PC-9 (cell line): ENCODE results near the gene TMEM51. TPM values are rescaled to one million over a fixed set of nuclear protein-coding genes. Genes with fewer than 3 reads are reported as not detected.

ENCODE experiments used
- Bru-seq: library from RNA; stranded (reverse); fragments of 400-500 nt; gene quantifications from one replicate; lab custom pipeline; 2021; lab: Mats Ljungman, UMichigan
- BruChase-seq, 2 experiments: library from RNA; stranded (reverse); fragments of 400-500 nt; gene quantifications; one replicate each; lab custom pipeline; 2021; lab: Mats Ljungman, UMichigan
- BruUV-seq: library from RNA; stranded (reverse); fragments of 400-500 nt; replicated peaks from 2 replicates; lab custom pipeline; 2021; lab: Mats Ljungman, UMichigan
- CTCF ChIA-PET: fragments of 300-600 bp; sonication (Branson Sonifier 250); formaldehyde crosslinking; loops from one replicate; lab custom pipeline; 2022; ENCODE audit warnings: antibody characterized with exemption; lab: Charles Lee
- POLR2A ChIA-PET: fragments of 300-600 bp; sonication (Branson Sonifier 250); formaldehyde crosslinking; loops from one replicate; lab custom pipeline; 2022; ENCODE audit warnings: antibody characterized with exemption; ENCODE audit not compliant: unreplicated experiment; lab: Charles Lee
- DNase-seq, 2 experiments: peaks; one replicate each; pipeline versions ENCODE4 v3.0.0 to v3.0.0-alpha.2; 2015 to 2022; ENCODE audit warnings: mixed read lengths in 1 of 2
- H2AFZ ChIP-seq: fragments of 200-600 bp; sonication (generic); 2 replicates; pipeline ENCODE4 v1.8.1; 2017; ENCODE audit warnings: antibody characterized with exemption
- H3F3A ChIP-seq: fragments of 200-600 bp; sonication (generic); 2 replicates; pipeline ENCODE4 v1.8.1; 2017; ENCODE audit warnings: antibody characterized with exemption, mild to moderate bottlenecking, low read depth; ENCODE audit not compliant: insufficient read depth
- H3K27ac ChIP-seq: fragments of 200-600 bp; sonication (generic); 2 replicates; pipeline ENCODE4 v1.6.1; 2016; ENCODE audit warnings: mixed run types
- H3K27me3 ChIP-seq: fragments of 200-600 bp; sonication (generic); 2 replicates; pipeline ENCODE4 v1.6.1; 2016; ENCODE audit warnings: low read depth, mixed run types; ENCODE audit not compliant: insufficient read depth
- H3K36me3 ChIP-seq: fragments of 200-600 bp; sonication (generic); 2 replicates; pipeline ENCODE4 v1.6.1; 2016; ENCODE audit warnings: low read depth, mixed run types
- H3K4me1 ChIP-seq: fragments of 200-600 bp; sonication (generic); replicated peaks from 2 replicates; pipeline ENCODE4 v1.6.1; 2016; ENCODE audit warnings: mixed run types; ENCODE audit not compliant: insufficient read depth
- H3K4me2 ChIP-seq: fragments of 200-600 bp; sonication (generic); 2 replicates; pipeline ENCODE4 v1.6.1; 2017; ENCODE audit warnings: mixed run types
- H3K4me3 ChIP-seq: fragments of 200-600 bp; sonication (generic); 2 replicates; pipeline ENCODE4 v1.6.1; 2016; ENCODE audit warnings: mixed run types
- H3K79me2 ChIP-seq: fragments of 200-600 bp; sonication (generic); 2 replicates; pipeline ENCODE4 v1.6.1; 2017; ENCODE audit warnings: low read depth, mixed run types
- H3K9me2 ChIP-seq: fragments of 200-600 bp; sonication (generic); 2 replicates; pipeline ENCODE4 v1.8.1; 2017; ENCODE audit warnings: mild to moderate bottlenecking; ENCODE audit not compliant: insufficient read depth
- H3K9me3 ChIP-seq: fragments of 200-600 bp; sonication (generic); 2 replicates; pipeline ENCODE4 v1.8.1; 2016; ENCODE audit warnings: low read depth; ENCODE audit not compliant: insufficient read depth
- H4K20me1 ChIP-seq: fragments of 200-600 bp; sonication (generic); 2 replicates; pipeline ENCODE4 v1.8.1; 2017; ENCODE audit not compliant: insufficient read depth
- EZH2 ChIP-seq: fragments of 200-600 bp; sonication (generic); IDR thresholded peaks from 2 replicates; pipeline ENCODE4 v1.8.0; 2017; ENCODE audit warnings: antibody characterized with exemption, low read depth
- intact Hi-C: fragments of 100-400 bp; cut with micrococcal nuclease; formaldehyde crosslinking; loops from one replicate; pipeline ENCODE4 v1.10.0; 2022; ENCODE audit not compliant: unreplicated experiment
- long read RNA-seq: library from polyadenylated mRNA; stranded (forward); transcript quantifications from one replicate; pipeline ENCODE4 v2.0.0, GENCODE V29; 2022
- total RNA-seq: library from RNA; stranded (reverse); gene quantifications from 2 replicates; pipeline ENCODE4 v1.2.3, GENCODE V29; 2021
- TF ChIP-seq, protein P1 (sequence below): fragments of 200-600 bp; sonication (generic); conservative IDR thresholded peaks from 2 replicates; pipeline ENCODE4 v1.6.1; 2017; ENCODE audit warnings: mixed run types, antibody characterized with exemption, mild to moderate bottlenecking, moderate library complexity

Gene TMEM51, protein sequence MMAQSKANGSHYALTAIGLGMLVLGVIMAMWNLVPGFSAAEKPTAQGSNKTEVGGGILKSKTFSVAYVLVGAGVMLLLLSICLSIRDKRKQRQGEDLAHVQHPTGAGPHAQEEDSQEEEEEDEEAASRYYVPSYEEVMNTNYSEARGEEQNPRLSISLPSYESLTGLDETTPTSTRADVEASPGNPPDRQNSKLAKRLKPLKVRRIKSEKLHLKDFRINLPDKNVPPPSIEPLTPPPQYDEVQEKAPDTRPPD
- total RNA-seq = 11.7 and 12.7 TPM in 2 replicates
- percentile 70 among the genes with signal in this experiment for Bru-seq, nascent RNA
- BruChase-seq, experiment 1, labeled RNA remaining after a 2-hour chase = percentile 85 among the genes with signal in this experiment
- BruChase-seq, experiment 2, labeled RNA remaining after a 6-hour chase = percentile 55 among the genes with signal in this experiment
- long read RNA-seq, partial matches to known transcripts = 1 of 9 reads
- long read RNA-seq, other reads (novel, unspliced or antisense) = 2 of 9 reads

DNA sequence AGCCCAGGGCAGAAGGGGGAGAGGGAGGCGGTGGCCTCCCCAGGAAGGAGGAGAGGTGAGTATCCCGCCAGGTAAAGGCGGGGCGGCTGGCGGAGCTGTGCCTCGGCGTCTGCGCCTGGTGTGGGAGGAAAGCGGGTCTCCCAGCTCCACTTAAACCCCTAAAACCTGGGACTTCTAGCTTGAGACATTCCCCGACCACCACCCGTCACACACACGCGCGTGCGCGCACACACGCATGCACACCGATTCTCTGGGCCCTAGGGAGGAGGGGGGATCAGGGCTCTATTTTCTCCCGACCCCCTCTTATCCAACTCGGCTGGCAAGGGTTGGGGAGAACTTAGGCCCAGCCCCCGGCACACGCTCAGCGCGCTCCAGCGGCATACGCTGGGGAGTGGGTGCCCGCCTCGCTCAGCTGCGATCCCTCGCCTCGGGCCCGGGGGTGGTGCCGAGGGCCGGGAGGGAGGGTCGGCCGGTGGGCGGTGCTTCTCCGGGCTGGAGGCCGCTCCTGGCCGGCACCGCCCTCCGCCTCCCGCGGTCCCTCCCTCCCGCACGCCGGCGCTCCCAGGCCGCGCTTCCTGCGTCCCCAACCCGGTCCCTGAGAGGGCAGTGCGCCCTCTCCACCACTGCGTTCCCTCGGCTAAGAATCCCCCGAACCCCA is at the start of gene TMEM51:
Gene TMEM51 (plus strand): TSS at position 564 of the 658 bp plus-strand sequence. CDS start 61,341 bp downstream, outside the sequence.
- Histone ChIP-seq H2AFZ (peak within 1 kb of the TSS; percentile 82), H3K27ac (peak within 1 kb of the TSS; percentile 77), H3K4me3 (peak within 1 kb of the TSS; percentile 68), H3K4me1 (peaks cover 8% of the 10 kb centered on the region), H3K9me2 (no peaks in the 10 kb centered on the region), H3K27me3 (no peaks in the 10 kb centered on the region), H3K4me2 (peak within 1 kb of the TSS; percentile 88), H4K20me1 (no peaks in the 10 kb centered on the region), H3F3A (peaks cover 5% of the 10 kb centered on the region; the same call in 1 of the 2 replicates), H3K9me3 (no peaks in the 10 kb centered on the region), H3K79me2 (peaks cover 19% of the 10 kb centered on the region), H3K36me3 (no peaks in the 10 kb centered on the region)
- TSS peak; percentile 51 for BruUV-seq
- no peak for TF ChIP-seq EZH2
- intact Hi-C loops = loop anchor here (1.0 to 10.0 kb wide), 4 partner anchors 47 to 371 kb away; partner anchors contain the start of genes CASP9 and DNAJC16
- peak; percentile 68 to 79 for DNase-seq
- ChIA-PET POLR2A (interaction anchor here (0.5 to 0.7 kb wide), 4 partner anchors 25 to 887 kb away, joined by 3 to 6 read pairs (median 3); partner anchors contain the start of gene DNAJC16), CTCF (interaction anchor here (1.2 kb wide), 1 partner anchor 58 kb away, joined by 3 read pairs; no protein-coding TSS in a partner anchor)

DNA sequence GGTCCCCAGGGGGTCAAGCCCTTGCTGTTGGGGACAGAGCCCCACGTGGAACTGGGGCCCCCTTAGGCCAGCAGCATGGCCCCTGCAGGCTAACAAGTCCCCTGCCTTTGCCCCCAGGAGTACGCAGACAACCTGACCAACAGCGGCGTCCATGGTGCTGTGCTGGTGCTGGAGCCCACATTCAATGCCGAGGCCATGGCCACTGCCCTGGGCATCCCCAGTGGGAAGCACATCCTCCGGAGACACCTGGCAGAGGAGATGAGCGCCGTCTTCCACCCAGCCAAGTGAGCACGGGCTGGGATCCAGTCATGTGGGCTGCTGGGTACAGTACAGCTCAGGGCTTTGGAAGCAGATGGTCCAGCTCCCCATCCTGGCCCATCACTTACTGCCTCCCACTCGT is 49.6 kb upstream of the TMEM51 start:
- no peak overlapping the region for H3K4me2 ChIP-seq
- no peaks in the 10 kb centered on the region for H3K4me1 ChIP-seq
- BruUV-seq = no TSS peak
- no peak for DNase-seq
- no peak overlapping the region for H3K4me3 ChIP-seq
- TF ChIP-seq, protein P1, sequence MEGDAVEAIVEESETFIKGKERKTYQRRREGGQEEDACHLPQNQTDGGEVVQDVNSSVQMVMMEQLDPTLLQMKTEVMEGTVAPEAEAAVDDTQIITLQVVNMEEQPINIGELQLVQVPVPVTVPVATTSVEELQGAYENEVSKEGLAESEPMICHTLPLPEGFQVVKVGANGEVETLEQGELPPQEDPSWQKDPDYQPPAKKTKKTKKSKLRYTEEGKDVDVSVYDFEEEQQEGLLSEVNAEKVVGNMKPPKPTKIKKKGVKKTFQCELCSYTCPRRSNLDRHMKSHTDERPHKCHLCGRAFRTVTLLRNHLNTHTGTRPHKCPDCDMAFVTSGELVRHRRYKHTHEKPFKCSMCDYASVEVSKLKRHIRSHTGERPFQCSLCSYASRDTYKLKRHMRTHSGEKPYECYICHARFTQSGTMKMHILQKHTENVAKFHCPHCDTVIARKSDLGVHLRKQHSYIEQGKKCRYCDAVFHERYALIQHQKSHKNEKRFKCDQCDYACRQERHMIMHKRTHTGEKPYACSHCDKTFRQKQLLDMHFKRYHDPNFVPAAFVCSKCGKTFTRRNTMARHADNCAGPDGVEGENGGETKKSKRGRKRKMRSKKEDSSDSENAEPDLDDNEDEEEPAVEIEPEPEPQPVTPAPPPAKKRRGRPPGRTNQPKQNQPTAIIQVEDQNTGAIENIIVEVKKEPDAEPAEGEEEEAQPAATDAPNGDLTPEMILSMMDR = no peak
- TF ChIP-seq EZH2 = no peak
- H3K27ac ChIP-seq = no peak overlapping the region
- intact Hi-C loops = loop anchor here (10.0 kb wide), 1 partner anchor 179 kb away; no protein-coding TSS in a partner anchor
- H3K9me2 ChIP-seq = no peaks in the 10 kb centered on the region
- H2AFZ ChIP-seq = no peak overlapping the region
- no peaks in the 10 kb centered on the region for H3K27me3 ChIP-seq
- H3F3A ChIP-seq = 0 out of 2 replicates have a peak, but pooled peaks cover 4% of the 10 kb centered on the region
- ChIA-PET POLR2A (no interaction called here), CTCF (no interaction called here)
- H4K20me1 ChIP-seq = no peaks in the 10 kb centered on the region
- no peaks in the 10 kb centered on the region for H3K79me2 ChIP-seq
- no peaks in the 10 kb centered on the region for H3K36me3 ChIP-seq
- no peaks in the 10 kb centered on the region for H3K9me3 ChIP-seq

DNA sequence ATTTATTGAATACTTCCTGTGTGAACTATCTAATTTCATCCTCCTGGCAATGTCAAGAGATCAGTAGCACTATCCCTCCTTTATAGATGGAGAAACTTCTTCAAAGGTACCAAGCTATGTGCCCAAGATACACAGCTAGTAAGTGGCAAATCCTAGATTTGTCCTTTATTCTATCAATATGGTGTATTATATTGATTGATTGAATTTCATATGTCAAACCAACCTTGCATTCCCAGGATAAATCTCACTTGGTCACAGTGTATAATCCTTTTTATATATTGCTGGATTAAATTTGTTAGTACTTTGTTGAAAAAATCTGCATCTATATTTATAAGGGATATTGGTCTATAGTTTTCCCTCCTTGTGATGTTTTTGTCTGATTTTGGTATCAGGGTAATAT is 48.8 kb upstream of the TMEM51 start:
- CTCF ChIA-PET = no interaction called here

More for the DNA sequence above, 48.8 kb upstream of the TMEM51 start:
- no peak for TF ChIP-seq EZH2
- TF ChIP-seq, protein P1 = no peak
- Histone ChIP-seq H3K79me2 (no peaks in the 10 kb centered on the region), H3K4me2 (no peak overlapping the region), H3K36me3 (no peaks in the 10 kb centered on the region), H3K9me2 (no peaks in the 10 kb centered on the region), H3K27ac (no peak overlapping the region), H3F3A (0 out of 2 replicates have a peak, but pooled peaks cover 4% of the 10 kb centered on the region), H2AFZ (no peak overlapping the region), H3K27me3 (no peaks in the 10 kb centered on the region), H4K20me1 (no peaks in the 10 kb centered on the region), H3K4me1 (no peaks in the 10 kb centered on the region), H3K4me3 (no peak overlapping the region), H3K9me3 (no peaks in the 10 kb centered on the region)
- no peak for DNase-seq
- POLR2A ChIA-PET = no interaction called here
- BruUV-seq = no TSS peak
- intact Hi-C loops = loop anchor here (10.0 kb wide), 1 partner anchor 180 kb away; no protein-coding TSS in a partner anchor
